ENCODE results near the gene WASF3.

GRCh38 chr13:26664876-26665275 is 107.4 kb downstream of the WASF3 start:
- TF ChIP-seq EGR1 (IDR thresholded peaks at IDR 0.05): no peak
- TF ChIP-seq EP300 (IDR thresholded peaks at IDR 0.05; ENCODE audit: borderline replicate concordance): no peak
- TF ChIP-seq TAF1 (IDR thresholded peaks at IDR 0.05; ENCODE audit: low read depth): no peak
- TF ChIP-seq REST (IDR thresholded peaks at IDR 0.05; ENCODE audit: low read depth): no peak
- no peak for TF ChIP-seq CEBPB (IDR thresholded peaks at IDR 0.05)
- TF ChIP-seq CREB1 (IDR thresholded peaks at IDR 0.05; ENCODE audit: low read depth): no peak
- TF ChIP-seq, protein P1, sequence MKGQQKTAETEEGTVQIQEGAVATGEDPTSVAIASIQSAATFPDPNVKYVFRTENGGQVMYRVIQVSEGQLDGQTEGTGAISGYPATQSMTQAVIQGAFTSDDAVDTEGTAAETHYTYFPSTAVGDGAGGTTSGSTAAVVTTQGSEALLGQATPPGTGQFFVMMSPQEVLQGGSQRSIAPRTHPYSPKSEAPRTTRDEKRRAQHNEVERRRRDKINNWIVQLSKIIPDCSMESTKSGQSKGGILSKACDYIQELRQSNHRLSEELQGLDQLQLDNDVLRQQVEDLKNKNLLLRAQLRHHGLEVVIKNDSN (IDR thresholded peaks at IDR 0.05): no peak

Measured in Ishikawa (cell line).